DND-41 (cell line): ENCODE measurements around the gene RAC2.

Experiments used
- CTCF ChIP-seq: IDR thresholded peaks from 2 replicates; pipeline ENCODE4 v1.5.1; 2012; ENCODE audit warnings: borderline replicate concordance, low read length, moderate library complexity, mild to moderate bottlenecking; ENCODE audit not compliant: poor library complexity, severe bottlenecking; ENCODE audit errors: extremely low read depth
- EZH2 ChIP-seq: IDR thresholded peaks from 3 replicates; pipeline ENCODE4 v1.6.1; 2012; ENCODE audit warnings: borderline replicate concordance, low read depth, mild to moderate bottlenecking, moderate library complexity, low read length, inconsistent platforms; ENCODE audit not compliant: severe bottlenecking

DNA sequence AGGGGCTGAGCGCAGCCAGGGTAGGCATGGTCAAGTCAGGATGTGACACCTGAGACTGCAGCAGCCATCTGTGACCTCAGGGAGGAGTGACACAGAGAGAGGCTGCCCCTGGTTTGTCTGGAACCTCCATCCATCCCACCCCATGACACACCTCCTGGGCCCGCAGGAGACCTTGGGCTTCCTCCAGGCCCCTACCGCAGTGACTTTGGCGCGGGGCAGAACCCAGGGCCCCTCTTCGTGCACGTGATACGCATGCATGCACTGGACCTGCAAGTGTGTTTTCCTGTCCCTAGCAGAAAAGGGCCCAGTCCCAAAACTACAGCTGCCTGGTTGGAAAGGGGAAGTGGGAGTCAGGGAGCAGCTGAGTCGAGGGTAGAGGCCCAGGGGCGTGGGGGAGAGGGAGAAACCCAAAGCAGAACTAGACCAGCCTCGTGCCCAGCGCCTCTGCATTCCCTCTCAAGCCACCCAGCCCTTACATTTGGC is 30.4 kb upstream of the RAC2 start:
- TF ChIP-seq CTCF (no peak), EZH2 (no peak)
